Measurements from ENCODE around the gene USP3.

- TF ChIP-seq EP300 (IDR thresholded peaks at IDR 0.05) = no peak
- no peak for TF ChIP-seq CTCF (IDR thresholded peaks at IDR 0.05)
Measured at GRCh38 chr15:63608989-63609388, 104.6 kb downstream of the USP3 start.
